ENCODE results near the gene TPM1. TPM values are rescaled to one million over a fixed set of nuclear protein-coding genes. Genes with fewer than 3 reads are reported as not detected.

TPM1 gene
- total and polyA plus RNA-seq, 2 of the 4 experiments (the other 2 are of a cell fraction): 661 to 1,623 TPM

- Histone ChIP-seq H2AK5ac (ENCODE audit: low read depth, low read length) (no peak overlapping the region), H3K9me1 (ENCODE audit: insufficient read depth, low read length) (no peaks in the 10 kb centered on the region), H4K91ac (ENCODE audit: insufficient read depth, low read depth, low read length) (no peak overlapping the region), H2AK9ac (replicated peaks; ENCODE audit: low read depth, low read length, poor library complexity) (no peak overlapping the region), H3K27ac (ENCODE audit: insufficient read depth, low read length) (no peak overlapping the region), H2BK5ac (ENCODE audit: low read depth, low read length, poor library complexity, severe bottlenecking) (no peak overlapping the region), H3K4me2 (ENCODE audit: low read depth, low read length) (no peak overlapping the region), H3K4ac (ENCODE audit: low read depth, low read length) (no peak overlapping the region), H3K56ac (ENCODE audit: extremely low read depth, insufficient read depth, low read length) (no peak overlapping the region), H4K5ac (ENCODE audit: low read depth, low read length) (no peak overlapping the region), H3K4me1 (ENCODE audit: control insufficient read depth, insufficient read depth, low read length) (no peaks in the 10 kb centered on the region), H2AFZ (replicated peaks; ENCODE audit: low read length, poor library complexity) (no peak overlapping the region), H3K23ac (ENCODE audit: low read depth, low read length) (no peak overlapping the region), H3K4me3 (ENCODE audit: insufficient read depth, low read depth, low read length) (no peak overlapping the region), H4K8ac (ENCODE audit: low read depth in 2 of 2, low read length in 2 of 2) (no peak overlapping the region), H3K79me1 (ENCODE audit: low read depth in 1 of 2, low read length in 2 of 2) (peaks cover 0 to 4% of the 10 kb centered on the region in 2 experiments; a peak in 1 of 4 replicates), H3K14ac (replicated peaks; ENCODE audit: low read depth, low read length) (no peak overlapping the region), H2BK120ac (ENCODE audit: low read depth, low read length) (no peak overlapping the region), H3K18ac (ENCODE audit: low read depth, low read length) (no peak overlapping the region), H2BK20ac (ENCODE audit: low read depth, low read length) (no peak overlapping the region), H3K9ac (ENCODE audit: low read depth, low read length) (no peak overlapping the region), H3K27me3 (ENCODE audit: control insufficient read depth, insufficient read depth, low read length) (no peaks in the 10 kb centered on the region), H2BK15ac (ENCODE audit: low read depth, low read length) (no peak overlapping the region), H4K20me1 (ENCODE audit: insufficient read depth, low read length) (no peaks in the 10 kb centered on the region), H3K9me3 (ENCODE audit: control insufficient read depth, insufficient read depth, low read length) (no peaks in the 10 kb centered on the region), H3K36me3 (ENCODE audit: control insufficient read depth, insufficient read depth, low read length) (no peaks in the 10 kb centered on the region)
- 100% methylated on average over 1 of the region's 4 CpGs; no CpG with 5 or more reads in 1 of the 2 experiments for whole genome bisulfite sequencing, 2 experiments (ENCODE audit: extremely low coverage in 2 of 2, insufficient read length in 1 of 2)
- TF ChIP-seq RCOR1 (IDR thresholded peaks at IDR 0.05; ENCODE audit: insufficient replicate concordance, low read length): no peak
- TF ChIP-seq SMC3 (IDR thresholded peaks at IDR 0.05; ENCODE audit: low read depth, low read length): no peak
- no peak for TF ChIP-seq CEBPB (IDR thresholded peaks at IDR 0.05; ENCODE audit: low read depth, low read length)
- no peak for TF ChIP-seq MAFK (IDR thresholded peaks at IDR 0.05; ENCODE audit: low read depth, low read length)
- TF ChIP-seq POLR2A (IDR thresholded peaks at IDR 0.05; ENCODE audit: low read depth, low read length): no peak
- TF ChIP-seq CTCF (conservative IDR thresholded peaks at IDR 0.05; ENCODE audit: low read depth, low read length): no peak
- no peak for TF ChIP-seq USF2 (IDR thresholded peaks at IDR 0.05; ENCODE audit: low read depth, low read length)
- TF ChIP-seq MAZ (IDR thresholded peaks at IDR 0.05; ENCODE audit: borderline replicate concordance, low read depth, low read length): no peak
- no peak for TF ChIP-seq NFE2L2 (IDR thresholded peaks at IDR 0.05; ENCODE audit: low read depth, low read length)
- no peak for TF ChIP-seq CHD1 (IDR thresholded peaks at IDR 0.05; ENCODE audit: low read depth, low read length)
- no peak for TF ChIP-seq ELK1 (IDR thresholded peaks at IDR 0.05; ENCODE audit: borderline replicate concordance, low read depth, low read length)
- intact Hi-C loops (cut with micrococcal nuclease): no loop called here
- BruUV-seq (replicated peaks): no TSS peak
- ChIA-PET POLR2A (ENCODE audit: unreplicated experiment) (no interaction called here), CTCF (no interaction called here)
- in situ Hi-C loops (cut with MboI; ENCODE audit: low sequenced_read_pairs): no loop called here
- dilution Hi-C loops (cut with HindIII; ENCODE audit: low sequenced_read_pairs, unreplicated experiment): no loop called here
- DNase-seq: no peak
- no peak for ATAC-seq (ENCODE audit: low read depth)
Observed at GRCh38 chr15:63035253-63035652, 7.3 kb upstream of the TPM1 start.
